WTC11 (cell line): ENCODE results near the gene CACNA1C. TPM values are rescaled to one million over a fixed set of nuclear protein-coding genes. Genes with fewer than 3 reads are reported as not detected.

ENCODE experiments used
- ATAC-seq: fragments of 200-7000 bp; cut with Tn5 transposase; 2 replicates; pipeline ENCODE4 v1.10.0; 2021; ENCODE audit warnings: mild to moderate bottlenecking, moderate library complexity
- CTCF ChIA-PET: fragments of 300-600 bp; sonication (Branson Sonifier 250); formaldehyde crosslinking; loops from one replicate; lab custom pipeline; 2021; ENCODE audit warnings: antibody characterized with exemption; lab: Charles Lee
- POLR2A ChIA-PET: fragments of 350-600 bp; sonication (Branson Sonifier 250); formaldehyde crosslinking; loops from one replicate; lab custom pipeline; 2021; ENCODE audit warnings: antibody characterized with exemption; lab: Charles Lee
- DNase-seq: peaks from one replicate; pipeline ENCODE4 v3.0.0; 2021; ENCODE audit warnings: low spot score
- H3K27ac Mint-ChIP-seq: 2 replicates; pipeline ENCODE4 v1.8.0; 2021; ENCODE audit warnings: mixed read lengths
- H3K27me3 Mint-ChIP-seq: 2 replicates; pipeline ENCODE4 v1.8.0; 2021; ENCODE audit warnings: low read depth, mild to moderate bottlenecking, moderate library complexity, mixed read lengths
- H3K36me3 Mint-ChIP-seq: 2 replicates; pipeline ENCODE4 v1.8.0; 2021; ENCODE audit warnings: mixed read lengths
- H3K4me1 Mint-ChIP-seq: 2 replicates; pipeline ENCODE4 v1.8.0; 2022; ENCODE audit warnings: mixed read lengths
- H3K4me3 Mint-ChIP-seq: 2 replicates; pipeline ENCODE4 v1.8.0; 2021; ENCODE audit warnings: mild to moderate bottlenecking, moderate library complexity, mixed read lengths
- H3K9me3 Mint-ChIP-seq: 2 replicates; pipeline ENCODE4 v1.8.0; 2021; ENCODE audit warnings: mixed read lengths
- AR ChIP-seq: fragments of 250-450 bp; sonication (Bioruptor Pico); IDR thresholded peaks from 2 replicates; pipeline ENCODE4 v1.9.0; 2021; ENCODE audit warnings: mild to moderate bottlenecking
- ATF1 ChIP-seq: sonication (generic); formaldehyde crosslinking; IDR thresholded peaks from 2 replicates; pipeline ENCODE4 v1.8.1; 2023; ENCODE audit warnings: mild to moderate bottlenecking, moderate library complexity, missing genetic modification reagents
- CREB1 ChIP-seq: sonication (generic); formaldehyde crosslinking; IDR thresholded peaks from 2 replicates; pipeline ENCODE4 v1.8.0; 2023; ENCODE audit warnings: mild to moderate bottlenecking, missing genetic modification reagents
- CREM ChIP-seq: sonication (generic); formaldehyde crosslinking; IDR thresholded peaks from 2 replicates; pipeline ENCODE4 v1.8.1; 2022; ENCODE audit warnings: mild to moderate bottlenecking, missing genetic modification reagents, moderate library complexity
- EMX1 ChIP-seq: fragments of 250-450 bp; sonication (Bioruptor Pico); IDR thresholded peaks from 2 replicates; pipeline ENCODE4 v1.8.0; 2021; ENCODE audit warnings: mild to moderate bottlenecking
- ETV6 ChIP-seq: sonication (generic); formaldehyde crosslinking; IDR thresholded peaks from 2 replicates; pipeline ENCODE4 v1.8.1; 2022; ENCODE audit warnings: mild to moderate bottlenecking, missing genetic modification reagents
- FOXP1 ChIP-seq: sonication (generic); formaldehyde crosslinking; IDR thresholded peaks from 2 replicates; pipeline ENCODE4 v1.8.0; 2022; ENCODE audit warnings: missing genetic modification reagents, mild to moderate bottlenecking, moderate library complexity, borderline replicate concordance
- HMGA2 ChIP-seq: fragments of 250-450 bp; sonication (Bioruptor Pico); IDR thresholded peaks from 2 replicates; pipeline ENCODE4 v1.4.0; 2021; ENCODE audit warnings: mild to moderate bottlenecking, moderate library complexity
- NFYB ChIP-seq: sonication (generic); formaldehyde crosslinking; conservative IDR thresholded peaks from 2 replicates; pipeline ENCODE4 v1.8.0; 2022; ENCODE audit warnings: low read depth, missing genetic modification reagents
- PRDM15 ChIP-seq: sonication (generic); formaldehyde crosslinking; IDR thresholded peaks from 2 replicates; pipeline ENCODE4 v1.8.0; 2022; ENCODE audit warnings: missing genetic modification reagents
- PREB ChIP-seq: sonication (generic); formaldehyde crosslinking; IDR thresholded peaks from 2 replicates; pipeline ENCODE4 v1.8.1; 2022; ENCODE audit warnings: mild to moderate bottlenecking, missing genetic modification reagents, moderate library complexity, borderline replicate concordance
- SMAD4 ChIP-seq: sonication (generic); formaldehyde crosslinking; IDR thresholded peaks from 2 replicates; pipeline ENCODE4 v1.8.0; 2022; ENCODE audit warnings: mild to moderate bottlenecking, missing genetic modification reagents
- SOX15 ChIP-seq: fragments of 250-450 bp; sonication (Bioruptor Pico); IDR thresholded peaks from 2 replicates; pipeline ENCODE4 v1.9.0; 2021; ENCODE audit warnings: mild to moderate bottlenecking
- SP1 ChIP-seq: sonication (generic); formaldehyde crosslinking; conservative IDR thresholded peaks from 2 replicates; pipeline ENCODE4 v1.8.1; 2022; ENCODE audit warnings: missing genetic modification reagents
- ZNF121 ChIP-seq: sonication (generic); formaldehyde crosslinking; IDR thresholded peaks from 2 replicates; pipeline ENCODE4 v1.8.0; 2023; ENCODE audit warnings: missing genetic modification reagents
- ZNF219 ChIP-seq: sonication (generic); formaldehyde crosslinking; IDR thresholded peaks from 2 replicates; pipeline ENCODE4 v1.8.0; 2023; ENCODE audit warnings: missing genetic modification reagents, mild to moderate bottlenecking, borderline replicate concordance
- ZNF317 ChIP-seq: sonication (generic); formaldehyde crosslinking; IDR thresholded peaks from 2 replicates; pipeline ENCODE4 v1.8.1; 2023; ENCODE audit warnings: low read depth, mild to moderate bottlenecking, moderate library complexity, missing genetic modification reagents, borderline replicate concordance
- ZSCAN18 ChIP-seq: fragments of 250-450 bp; sonication (Bioruptor Pico); IDR thresholded peaks from 2 replicates; pipeline ENCODE4 v2.1.2; 2022; ENCODE audit warnings: mild to moderate bottlenecking, moderate library complexity
- total RNA-seq: library from RNA; stranded (reverse); gene quantifications from 3 replicates; pipeline ENCODE4 v1.2.3, GENCODE V29; 2021

The CACNA1C gene
- total RNA-seq, 1 experiment from 2014 or later = 1.7 TPM

- Mint-ChIP-seq H3K36me3 (no peaks in the 10 kb centered on the region), H3K4me1 (peaks cover 29% of the 10 kb centered on the region), H3K27me3 (no peaks in the 10 kb centered on the region), H3K27ac (no peak overlapping the region), H3K4me3 (no peak overlapping the region), H3K9me3 (no peaks in the 10 kb centered on the region)
- ATAC-seq (no peak), DNase-seq (no peak)
- POLR2A ChIA-PET = no interaction called here
- no peak for TF ChIP-seq SOX15 (CRISPR knock-in tag)
- no peak for TF ChIP-seq ATF1
- no peak for TF ChIP-seq PRDM15 (CRISPR knock-in tag)
- no peak for TF ChIP-seq EMX1
- no peak for TF ChIP-seq ZNF121 (CRISPR knock-in tag)
- TF ChIP-seq FOXP1 (CRISPR knock-in tag) = no peak
- no peak for TF ChIP-seq NFYB (CRISPR knock-in tag)
- TF ChIP-seq ZNF317 (CRISPR knock-in tag) = no peak
- no peak for TF ChIP-seq AR (CRISPR knock-in tag)
- TF ChIP-seq CREM (CRISPR knock-in tag) = no peak
- no peak for TF ChIP-seq SP1 (CRISPR knock-in tag)
- no peak for TF ChIP-seq SMAD4 (CRISPR knock-in tag)
- CTCF ChIA-PET = no interaction called here
These were observed 244.9 kb downstream of the CACNA1C start for GRCh38 chr12:2297658-2298057.

DNA sequence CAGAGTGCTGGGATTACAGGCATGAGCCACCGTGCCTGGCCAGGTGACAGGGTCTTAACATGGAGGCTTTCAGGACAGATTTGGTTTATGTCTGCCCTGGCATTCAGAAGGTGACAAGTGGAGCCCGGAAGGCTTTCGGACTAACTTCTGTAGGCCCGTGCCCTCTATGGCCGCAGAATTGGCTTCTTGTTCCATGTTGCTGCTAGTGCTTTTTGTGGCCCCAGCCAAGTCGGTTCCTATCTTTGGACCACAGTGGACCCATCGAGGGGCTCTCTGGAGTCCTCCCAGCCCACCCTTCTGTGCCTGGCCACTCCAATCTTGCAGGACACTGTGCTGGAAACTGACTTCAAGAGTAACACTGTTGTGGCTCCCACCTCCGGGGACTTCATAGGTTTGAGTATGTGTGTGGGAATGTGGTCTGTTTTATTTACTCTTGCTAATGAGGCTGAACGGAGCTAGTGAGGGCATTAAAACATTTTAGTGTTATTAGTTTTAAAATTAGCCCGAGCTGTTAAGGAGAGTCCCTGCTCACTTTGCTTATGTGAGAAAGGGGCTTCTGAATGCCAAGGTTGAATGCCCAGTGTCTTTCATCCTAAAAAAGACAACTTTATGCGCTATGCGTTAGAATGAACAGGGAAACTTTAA is 245.9 kb downstream of the CACNA1C start:
- H3K36me3 Mint-ChIP-seq = no peaks in the 10 kb centered on the region
- peaks cover 29% of the 10 kb centered on the region for H3K4me1 Mint-ChIP-seq
- no peaks in the 10 kb centered on the region for H3K27me3 Mint-ChIP-seq
- no peaks in the 10 kb centered on the region for H3K9me3 Mint-ChIP-seq
- CTCF ChIA-PET = interaction anchor here (2.4 kb wide), 1 partner anchor 8 kb away, joined by 7 read pairs; no protein-coding TSS in a partner anchor
- DNase-seq (no peak), ATAC-seq (no peak)
- TF ChIP-seq CREB1 (CRISPR knock-in tag) (no peak), HMGA2 (no peak), ZSCAN18 (CRISPR knock-in tag) (no peak), ZNF219 (CRISPR knock-in tag) (no peak), PREB (CRISPR knock-in tag) (no peak), ETV6 (no peak)
- H3K27ac Mint-ChIP-seq = no peak overlapping the region
- H3K4me3 Mint-ChIP-seq = no peak overlapping the region
- POLR2A ChIA-PET = no interaction called here
